ENCODE data around the gene RPH3AL. TPM values are rescaled to one million over a fixed set of nuclear protein-coding genes. Genes with fewer than 3 reads are reported as not detected.

The RPH3AL gene
- total RNA-seq, 2 experiments from 2014 or later: 2.4 to 2.8 TPM

DNA sequence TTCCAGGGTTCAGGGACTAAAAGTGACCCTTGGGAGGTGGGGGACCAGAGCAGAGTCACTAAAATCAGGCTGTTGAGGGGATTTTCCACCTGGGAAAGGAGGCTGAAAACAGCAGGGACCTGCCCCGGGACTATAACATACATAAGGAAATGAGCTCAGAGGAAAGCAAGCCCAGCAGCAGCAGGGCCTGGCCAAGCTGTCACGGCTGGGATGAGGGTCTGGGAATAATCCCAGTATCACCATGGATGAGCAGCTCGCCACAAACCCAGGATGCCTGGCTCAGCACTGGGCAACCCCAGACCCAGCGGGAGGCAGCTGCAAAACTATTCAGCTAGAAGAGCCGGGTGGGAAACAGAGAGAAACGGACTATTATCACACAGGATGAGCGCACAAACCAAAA is 72.4 kb downstream of the RPH3AL start:
- ChIA-PET CTCF (no interaction called here), POLR2A (no interaction called here)
- TF ChIP-seq, protein P1, sequence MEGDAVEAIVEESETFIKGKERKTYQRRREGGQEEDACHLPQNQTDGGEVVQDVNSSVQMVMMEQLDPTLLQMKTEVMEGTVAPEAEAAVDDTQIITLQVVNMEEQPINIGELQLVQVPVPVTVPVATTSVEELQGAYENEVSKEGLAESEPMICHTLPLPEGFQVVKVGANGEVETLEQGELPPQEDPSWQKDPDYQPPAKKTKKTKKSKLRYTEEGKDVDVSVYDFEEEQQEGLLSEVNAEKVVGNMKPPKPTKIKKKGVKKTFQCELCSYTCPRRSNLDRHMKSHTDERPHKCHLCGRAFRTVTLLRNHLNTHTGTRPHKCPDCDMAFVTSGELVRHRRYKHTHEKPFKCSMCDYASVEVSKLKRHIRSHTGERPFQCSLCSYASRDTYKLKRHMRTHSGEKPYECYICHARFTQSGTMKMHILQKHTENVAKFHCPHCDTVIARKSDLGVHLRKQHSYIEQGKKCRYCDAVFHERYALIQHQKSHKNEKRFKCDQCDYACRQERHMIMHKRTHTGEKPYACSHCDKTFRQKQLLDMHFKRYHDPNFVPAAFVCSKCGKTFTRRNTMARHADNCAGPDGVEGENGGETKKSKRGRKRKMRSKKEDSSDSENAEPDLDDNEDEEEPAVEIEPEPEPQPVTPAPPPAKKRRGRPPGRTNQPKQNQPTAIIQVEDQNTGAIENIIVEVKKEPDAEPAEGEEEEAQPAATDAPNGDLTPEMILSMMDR (IDR thresholded peaks at IDR 0.05): no peak
- intact Hi-C loops (cut with DNase I, micrococcal nuclease): no loop called here
- no peak for ATAC-seq (ENCODE audit: poor library complexity)
- Histone ChIP-seq H3K4me1 (ENCODE audit: insufficient read depth, low read length) (no peaks in the 10 kb centered on the region), H3K27ac (ENCODE audit: low read depth in 1 of 2, low read length in 2 of 2) (no peak overlapping the region), H3K36me3 (ENCODE audit: insufficient read depth, low read length) (no peaks in the 10 kb centered on the region), H3K4me3 (ENCODE audit: low read length) (no peak overlapping the region), H3K27me3 (ENCODE audit: control insufficient read depth in 1 of 2, insufficient read depth in 2 of 2, low read length in 2 of 2) (no peaks in the 10 kb centered on the region), H3K9me3 (ENCODE audit: control insufficient read depth in 1 of 2, insufficient read depth in 1 of 2, low read length in 2 of 2) (no peaks in the 10 kb centered on the region)
- Mint-ChIP-seq H3K4me1 (ENCODE audit: low read depth) (no peaks in the 10 kb centered on the region), H3K27ac (no peak overlapping the region), H3K27me3 (no peaks in the 10 kb centered on the region), H3K4me3 (no peak overlapping the region), H3K36me3 (ENCODE audit: low read depth) (no peaks in the 10 kb centered on the region), H3K9me3 (no peaks in the 10 kb centered on the region)
- no peak for DNase-seq

DNA sequence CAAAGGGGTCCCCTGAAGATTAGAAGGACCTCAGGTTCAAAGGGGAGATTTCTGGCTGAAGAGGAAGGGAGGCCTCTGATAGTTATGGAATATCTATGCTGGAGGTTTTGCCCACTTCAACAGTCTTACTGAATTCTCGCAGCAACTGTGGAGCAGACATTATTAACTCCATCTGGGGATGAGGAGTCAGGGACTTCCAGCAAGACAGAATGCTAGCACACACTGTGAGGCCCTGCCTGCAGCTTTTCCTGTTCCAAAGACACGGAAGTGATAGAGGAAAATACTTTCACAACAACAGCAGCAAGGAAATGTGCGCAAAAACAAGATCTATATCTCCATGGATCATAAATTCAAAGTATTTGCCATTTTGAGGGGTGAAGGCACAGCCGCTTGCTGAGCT is 72.8 kb downstream of the RPH3AL start:
- Histone ChIP-seq H3K27me3 (ENCODE audit: control insufficient read depth in 1 of 2, insufficient read depth in 2 of 2, low read length in 2 of 2) (no peaks in the 10 kb centered on the region), H3K9me3 (ENCODE audit: control insufficient read depth in 1 of 2, insufficient read depth in 1 of 2, low read length in 2 of 2) (no peaks in the 10 kb centered on the region), H3K4me1 (ENCODE audit: insufficient read depth, low read length) (no peaks in the 10 kb centered on the region), H3K4me3 (ENCODE audit: low read length) (no peak overlapping the region), H3K27ac (ENCODE audit: low read depth in 1 of 2, low read length in 2 of 2) (no peak overlapping the region), H3K36me3 (ENCODE audit: insufficient read depth, low read length) (no peaks in the 10 kb centered on the region)
- intact Hi-C loops (cut with DNase I, micrococcal nuclease): no loop called here
- DNase-seq (no peak), ATAC-seq (ENCODE audit: poor library complexity) (no peak)
- H3K4me1 Mint-ChIP-seq (ENCODE audit: low read depth): no peaks in the 10 kb centered on the region
- H3K9me3 Mint-ChIP-seq: no peaks in the 10 kb centered on the region
- ChIA-PET POLR2A (no interaction called here), CTCF (no interaction called here)
- no peak overlapping the region for H3K27ac Mint-ChIP-seq
- H3K36me3 Mint-ChIP-seq (ENCODE audit: low read depth): no peaks in the 10 kb centered on the region
- no peaks in the 10 kb centered on the region for H3K27me3 Mint-ChIP-seq
- no peak overlapping the region for H3K4me3 Mint-ChIP-seq
- TF ChIP-seq, protein P1 (IDR thresholded peaks at IDR 0.05): no peak

DNA sequence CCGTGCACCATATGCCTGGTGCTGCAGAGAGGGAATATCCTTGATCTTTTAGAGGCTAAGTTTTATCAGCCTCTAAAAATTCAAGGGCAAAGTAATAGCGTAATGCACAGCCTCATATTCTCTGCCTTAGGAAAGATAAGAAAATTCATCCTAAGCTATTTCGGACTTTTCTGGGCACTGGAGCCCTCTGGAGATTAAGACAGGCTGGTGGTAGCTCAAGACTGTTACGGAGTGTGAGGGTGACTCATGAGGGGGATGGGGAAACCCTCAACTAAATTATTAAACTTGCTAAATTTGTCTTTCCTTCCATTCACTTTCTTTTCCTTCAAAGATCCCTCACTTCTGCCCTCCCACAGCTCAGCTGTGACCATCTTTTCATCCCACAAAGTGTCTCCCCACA is 73.3 kb downstream of the RPH3AL start:
- no peaks in the 10 kb centered on the region for H3K36me3 Mint-ChIP-seq (ENCODE audit: low read depth)
- Histone ChIP-seq H3K9me3 (ENCODE audit: control insufficient read depth in 1 of 2, insufficient read depth in 1 of 2, low read length in 2 of 2) (no peaks in the 10 kb centered on the region), H3K4me1 (ENCODE audit: insufficient read depth, low read length) (no peaks in the 10 kb centered on the region), H3K27ac (ENCODE audit: low read depth in 1 of 2, low read length in 2 of 2) (no peak overlapping the region), H3K27me3 (ENCODE audit: control insufficient read depth in 1 of 2, insufficient read depth in 2 of 2, low read length in 2 of 2) (no peaks in the 10 kb centered on the region), H3K36me3 (ENCODE audit: insufficient read depth, low read length) (no peaks in the 10 kb centered on the region), H3K4me3 (ENCODE audit: low read length) (no peak overlapping the region)
- ChIA-PET POLR2A (no interaction called here), CTCF (no interaction called here)
- H3K4me1 Mint-ChIP-seq (ENCODE audit: low read depth): no peaks in the 10 kb centered on the region
- intact Hi-C loops (cut with DNase I, micrococcal nuclease): no loop called here
- H3K27me3 Mint-ChIP-seq: no peaks in the 10 kb centered on the region
- H3K4me3 Mint-ChIP-seq: no peak overlapping the region
- no peak overlapping the region for H3K27ac Mint-ChIP-seq
- H3K9me3 Mint-ChIP-seq: no peaks in the 10 kb centered on the region
- DNase-seq (no peak), ATAC-seq (ENCODE audit: poor library complexity) (no peak)
- TF ChIP-seq, protein P1 (IDR thresholded peaks at IDR 0.05): no peak
